Left lung (tissue), 10 donors: ENCODE data around the gene TEAD1. TPM values are rescaled to one million over a fixed set of nuclear protein-coding genes. Genes with fewer than 3 reads are reported as not detected.

Experiments used
- ATAC-seq: fragments of 200-7000 bp; cut with Tn5 transposase; one replicate; pipeline ENCODE4 v1.9.1; 2020; ENCODE audit warnings: moderate library complexity
- DNase-seq, 4 donors: peaks; one replicate each; pipeline ENCODE4 v3.0.0-alpha.2; 2013 to 2020
- H3K27ac ChIP-seq, 2 donors: fragments of 200-600 bp; sonication (generic) in 1 of 2; one replicate each; pipeline versions ENCODE4 v1.5.0 to v1.8.0; 2020 to 2021
- H3K27me3 ChIP-seq, 2 donors: fragments of 200-600 bp; sonication (generic) in 1 of 2; one replicate each; pipeline versions ENCODE4 v1.5.0 to v1.8.0; 2020 to 2021
- H3K36me3 ChIP-seq, 2 donors: fragments of 200-600 bp; sonication (generic) in 1 of 2; one replicate each; pipeline versions ENCODE4 v1.5.0 to v1.8.0; 2020 to 2021
- H3K4me1 ChIP-seq, 2 donors: fragments of 200-600 bp; one replicate each; pipeline ENCODE4 v1.8.0; 2021
- H3K4me3 ChIP-seq, 2 donors: fragments of 200-600 bp; sonication (generic) in 1 of 2; one replicate each; pipeline versions ENCODE4 v1.5.0 to v1.8.0; 2020 to 2021; ENCODE audit warnings: mild to moderate bottlenecking in 1 of 2
- H3K9me3 ChIP-seq, 2 donors: fragments of 200-600 bp; sonication (generic) in 1 of 2; one replicate each; pipeline versions ENCODE4 v1.5.0 to v1.8.0; 2020 to 2021
- intact Hi-C, 2 donors: fragments of 100-400 bp; cut with DNase I; formaldehyde crosslinking; loops; one replicate each; pipeline versions ENCODE4 v1.11.2 to v1.14.2; 2022
- polyA plus RNA-seq, 6 donors: library from polyadenylated mRNA; unstranded; fragments of 120-200 nt; gene quantifications; one replicate each; pipeline ENCODE4 v1.2.1, GENCODE V29; 2013; ENCODE audit not compliant: insufficient read length in 6 of 6
- total RNA-seq, 2 donors: library from RNA; stranded (reverse); fragmentation: NEBNext Ultra II Directional; extraction: Animal tissue kit (Norgen Biotek cat#: 25700); gene quantifications; one replicate each; pipeline ENCODE4 v1.2.1, GENCODE V29; 2021
- TF ChIP-seq, protein P1 (sequence below), 2 donors: fragments of 200-600 bp; sonication (generic) in 1 of 2; IDR thresholded peaks; one replicate each; pipeline versions ENCODE4 v1.5.0 to v1.8.0; 2021; ENCODE audit warnings: antibody characterized with exemption in 2 of 2
- donor health status: DM: no; HTN: yes; CAD: no.
- donor health status: DM: no; HTN: no; CAD: no.

The TEAD1 gene
- total and polyA plus RNA-seq, 8 donors: 58.1 to 106 (median 86.9) TPM

DNA sequence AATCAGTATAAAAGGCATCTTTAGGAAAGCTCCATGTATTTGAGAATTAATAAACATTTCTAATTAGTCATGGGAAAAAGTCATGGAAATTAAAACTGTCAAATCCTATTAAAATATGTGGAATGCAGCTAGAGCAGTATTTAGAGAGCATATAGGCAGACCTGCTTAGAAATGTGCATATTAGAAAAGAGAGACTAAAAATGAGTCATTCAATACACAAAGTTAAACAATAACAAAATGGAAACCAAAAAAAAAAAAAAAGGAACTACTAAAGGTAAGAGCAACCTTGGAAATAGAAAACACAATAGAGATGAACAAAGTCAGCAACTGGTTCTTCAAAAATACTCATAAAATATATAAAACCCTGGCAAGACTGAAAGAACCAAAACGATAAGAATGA is 275.2 kb downstream of the TEAD1 start:
- Histone ChIP-seq H3K4me3 (no peak overlapping the region), H3K27me3 (no peaks in the 10 kb centered on the region), H3K27ac (no peak overlapping the region), H3K4me1 (no peaks in the 10 kb centered on the region), H3K36me3 (no peaks in the 10 kb centered on the region), H3K9me3 (peaks cover 0 to 23% of the 10 kb centered on the region in 2 donors)
- TF ChIP-seq, protein P1, sequence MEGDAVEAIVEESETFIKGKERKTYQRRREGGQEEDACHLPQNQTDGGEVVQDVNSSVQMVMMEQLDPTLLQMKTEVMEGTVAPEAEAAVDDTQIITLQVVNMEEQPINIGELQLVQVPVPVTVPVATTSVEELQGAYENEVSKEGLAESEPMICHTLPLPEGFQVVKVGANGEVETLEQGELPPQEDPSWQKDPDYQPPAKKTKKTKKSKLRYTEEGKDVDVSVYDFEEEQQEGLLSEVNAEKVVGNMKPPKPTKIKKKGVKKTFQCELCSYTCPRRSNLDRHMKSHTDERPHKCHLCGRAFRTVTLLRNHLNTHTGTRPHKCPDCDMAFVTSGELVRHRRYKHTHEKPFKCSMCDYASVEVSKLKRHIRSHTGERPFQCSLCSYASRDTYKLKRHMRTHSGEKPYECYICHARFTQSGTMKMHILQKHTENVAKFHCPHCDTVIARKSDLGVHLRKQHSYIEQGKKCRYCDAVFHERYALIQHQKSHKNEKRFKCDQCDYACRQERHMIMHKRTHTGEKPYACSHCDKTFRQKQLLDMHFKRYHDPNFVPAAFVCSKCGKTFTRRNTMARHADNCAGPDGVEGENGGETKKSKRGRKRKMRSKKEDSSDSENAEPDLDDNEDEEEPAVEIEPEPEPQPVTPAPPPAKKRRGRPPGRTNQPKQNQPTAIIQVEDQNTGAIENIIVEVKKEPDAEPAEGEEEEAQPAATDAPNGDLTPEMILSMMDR (IDR thresholded peaks at IDR 0.05): no peak
- DNase-seq: no peak
- no peak for ATAC-seq
- intact Hi-C loops: no loop called here

DNA sequence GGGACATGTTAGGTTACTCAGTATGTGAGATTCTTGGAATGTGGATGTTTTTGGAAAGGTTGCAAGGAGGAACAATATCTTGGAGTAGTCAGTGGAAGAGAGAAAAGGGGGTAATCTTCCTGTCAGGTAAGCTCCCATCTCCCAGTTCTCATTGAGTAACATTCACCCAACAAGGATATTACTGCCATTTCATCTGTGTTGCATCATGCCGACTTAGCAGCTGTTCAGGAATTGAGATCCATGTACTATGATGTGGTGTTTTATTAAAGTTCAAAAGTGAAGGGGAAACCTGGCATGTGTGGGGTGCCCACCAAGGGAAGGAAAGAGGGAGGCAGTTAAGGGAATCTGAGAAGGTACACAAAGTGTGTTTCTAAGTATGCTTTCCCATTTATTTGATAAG is 276.4 kb downstream of the TEAD1 start:
- Histone ChIP-seq H3K9me3 (peaks cover 0 to 23% of the 10 kb centered on the region in 2 donors), H3K27me3 (no peaks in the 10 kb centered on the region), H3K36me3 (no peaks in the 10 kb centered on the region), H3K4me1 (no peaks in the 10 kb centered on the region), H3K27ac (no peak overlapping the region), H3K4me3 (no peak overlapping the region)
- intact Hi-C loops: no loop called here
- ATAC-seq (no peak), DNase-seq (no peak)
- TF ChIP-seq, protein P1 (IDR thresholded peaks at IDR 0.05): no peak

DNA sequence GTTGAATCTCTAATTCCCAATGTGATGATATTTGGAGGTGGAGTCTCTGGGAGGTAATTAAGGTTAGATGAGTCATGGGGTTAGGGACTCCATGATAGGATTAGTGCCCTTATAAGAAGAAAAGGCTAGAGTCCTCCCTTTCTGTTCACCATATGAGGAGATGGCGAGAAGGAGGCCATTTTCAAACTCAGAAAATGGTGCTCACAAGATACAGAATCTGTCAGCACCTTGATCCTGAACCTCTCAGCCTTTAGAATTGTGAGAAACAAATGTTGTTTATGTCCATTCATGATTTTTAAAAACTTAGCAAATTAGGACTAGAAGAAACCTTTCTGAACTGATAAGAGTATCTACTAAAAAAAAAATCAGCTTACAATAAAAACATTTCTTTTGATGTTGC is 277.2 kb downstream of the TEAD1 start:
- TF ChIP-seq, protein P1 (IDR thresholded peaks at IDR 0.05): no peak
- ATAC-seq: no peak

DNA sequence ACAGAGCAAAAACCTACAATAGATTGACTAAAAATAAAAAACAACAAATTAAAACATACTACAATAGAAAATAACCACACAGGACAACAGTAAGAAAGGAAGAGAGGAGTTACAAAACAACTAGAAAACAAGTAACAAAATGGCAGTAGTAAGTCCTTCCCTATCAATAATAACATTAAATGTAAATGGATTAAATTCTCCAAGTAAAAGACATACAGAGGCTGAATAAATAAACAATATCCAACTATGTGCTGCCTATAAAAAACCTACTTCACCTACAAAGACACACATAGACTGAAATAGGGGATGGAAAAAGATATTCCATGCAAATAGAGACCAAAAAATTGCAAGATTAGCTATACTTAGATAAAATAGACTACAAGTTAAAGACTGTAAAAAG is 277.9 kb downstream of the TEAD1 start:
- no peaks in the 10 kb centered on the region for H3K4me1 ChIP-seq
- H3K36me3 ChIP-seq: no peaks in the 10 kb centered on the region
- TF ChIP-seq, protein P1 (IDR thresholded peaks at IDR 0.05): no peak
- DNase-seq: no peak
- peaks cover 0 to 19% of the 10 kb centered on the region in 2 donors for H3K9me3 ChIP-seq
- intact Hi-C loops: no loop called here
- H3K27me3 ChIP-seq: no peaks in the 10 kb centered on the region
- H3K27ac ChIP-seq: no peak overlapping the region
- no peak overlapping the region for H3K4me3 ChIP-seq
- ATAC-seq: no peak

More for the DNA sequence above, 277.2 kb downstream of the TEAD1 start:
- intact Hi-C loops: no loop called here
- Histone ChIP-seq H3K27me3 (no peaks in the 10 kb centered on the region), H3K36me3 (no peaks in the 10 kb centered on the region), H3K27ac (no peak overlapping the region), H3K4me1 (no peaks in the 10 kb centered on the region), H3K4me3 (no peak overlapping the region), H3K9me3 (peaks cover 0 to 21% of the 10 kb centered on the region in 2 donors)
- no peak for DNase-seq

DNA sequence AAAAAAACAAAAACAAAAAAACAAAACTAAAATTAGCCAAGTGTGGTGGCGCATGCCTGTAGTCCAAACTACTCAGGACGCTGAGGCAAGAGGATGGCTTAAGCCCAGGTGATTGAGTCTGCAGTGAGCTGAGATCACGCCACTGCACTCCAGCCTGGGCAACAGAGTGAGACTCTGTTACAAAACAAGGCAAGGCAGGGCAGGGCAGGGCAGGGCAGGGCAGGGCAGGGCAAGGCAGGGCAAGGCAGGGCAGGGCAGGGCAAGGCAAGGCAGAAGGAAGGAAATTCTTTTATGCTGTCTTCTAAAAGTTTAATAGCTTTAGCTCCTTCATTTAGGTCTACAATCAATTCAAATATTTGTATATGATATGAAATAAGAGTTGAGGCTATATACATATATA is 284.8 kb downstream of the TEAD1 start:
- H3K27ac ChIP-seq: no peak overlapping the region
- intact Hi-C loops: no loop called here
- DNase-seq: no peak
- no peaks in the 10 kb centered on the region for H3K36me3 ChIP-seq
- no peaks in the 10 kb centered on the region for H3K27me3 ChIP-seq
- H3K4me1 ChIP-seq: no peaks in the 10 kb centered on the region
- ATAC-seq: no peak
- no peaks in the 10 kb centered on the region for H3K9me3 ChIP-seq
- H3K4me3 ChIP-seq: no peak overlapping the region
- TF ChIP-seq, protein P1 (IDR thresholded peaks at IDR 0.05): no peak
